Parathyroid adenoma (tissue), 2 donors: ENCODE results near the gene PKHD1.

Source experiments
- H2AFZ ChIP-seq: fragments of 300-600 bp; sonication (generic); one replicate; pipeline ENCODE4 v1.7.0; 2017; ENCODE audit warnings: antibody characterized with exemption, mild to moderate bottlenecking
- H3K27ac ChIP-seq: fragments of 300-600 bp; sonication (generic); one replicate; pipeline ENCODE4 v1.7.0; 2017
- H3K27me3 ChIP-seq: fragments of 300-600 bp; sonication (generic); one replicate; pipeline ENCODE4 v1.7.0; 2017; ENCODE audit warnings: low read length; ENCODE audit not compliant: control insufficient read depth, insufficient read depth
- H3K36me3 ChIP-seq: fragments of 300-600 bp; sonication (generic); one replicate; pipeline ENCODE4 v1.7.0; 2017; ENCODE audit warnings: low read length; ENCODE audit not compliant: control insufficient read depth, insufficient read depth
- H3K4me1 ChIP-seq: fragments of 300-600 bp; sonication (generic); one replicate; pipeline ENCODE4 v1.7.0; 2017; ENCODE audit warnings: control low read depth
- H3K4me2 ChIP-seq: fragments of 300-600 bp; sonication (generic); one replicate; pipeline ENCODE4 v1.7.0; 2017; ENCODE audit warnings: low read length
- H3K4me3 ChIP-seq: fragments of 300-600 bp; sonication (generic); one replicate; pipeline ENCODE4 v1.7.0; 2017; ENCODE audit warnings: low read depth, low read length
- H3K79me2 ChIP-seq: fragments of 300-600 bp; sonication (generic); one replicate; pipeline ENCODE4 v1.7.0; 2017; ENCODE audit warnings: control low read depth
- H3K9ac ChIP-seq: fragments of 300-600 bp; sonication (generic); one replicate; pipeline ENCODE4 v1.7.0; 2017; ENCODE audit warnings: mild to moderate bottlenecking
- H3K9me3 ChIP-seq: fragments of 300-600 bp; sonication (generic); one replicate; pipeline ENCODE4 v1.7.0; 2017; ENCODE audit warnings: low read length; ENCODE audit not compliant: control insufficient read depth
- TF ChIP-seq, protein P1 (sequence below): fragments of 300-600 bp; sonication (generic); IDR thresholded peaks from one replicate; pipeline ENCODE4 v1.7.0; 2017; ENCODE audit warnings: antibody characterized with exemption, mild to moderate bottlenecking
- donor health status: primary hyperparathyroidism.

PKHD1 gene

GRCh38 chr6:51908243-51908642 is 179.2 kb downstream of the PKHD1 start:
- Histone ChIP-seq H3K4me1 (no peaks in the 10 kb centered on the region), H3K27me3 (no peaks in the 10 kb centered on the region), H3K4me3 (no peak overlapping the region), H2AFZ (no peak overlapping the region), H3K9ac (no peak overlapping the region), H3K27ac (no peak overlapping the region), H3K9me3 (no peaks in the 10 kb centered on the region), H3K36me3 (no peaks in the 10 kb centered on the region), H3K4me2 (no peak overlapping the region), H3K79me2 (no peaks in the 10 kb centered on the region)
- TF ChIP-seq, protein P1, sequence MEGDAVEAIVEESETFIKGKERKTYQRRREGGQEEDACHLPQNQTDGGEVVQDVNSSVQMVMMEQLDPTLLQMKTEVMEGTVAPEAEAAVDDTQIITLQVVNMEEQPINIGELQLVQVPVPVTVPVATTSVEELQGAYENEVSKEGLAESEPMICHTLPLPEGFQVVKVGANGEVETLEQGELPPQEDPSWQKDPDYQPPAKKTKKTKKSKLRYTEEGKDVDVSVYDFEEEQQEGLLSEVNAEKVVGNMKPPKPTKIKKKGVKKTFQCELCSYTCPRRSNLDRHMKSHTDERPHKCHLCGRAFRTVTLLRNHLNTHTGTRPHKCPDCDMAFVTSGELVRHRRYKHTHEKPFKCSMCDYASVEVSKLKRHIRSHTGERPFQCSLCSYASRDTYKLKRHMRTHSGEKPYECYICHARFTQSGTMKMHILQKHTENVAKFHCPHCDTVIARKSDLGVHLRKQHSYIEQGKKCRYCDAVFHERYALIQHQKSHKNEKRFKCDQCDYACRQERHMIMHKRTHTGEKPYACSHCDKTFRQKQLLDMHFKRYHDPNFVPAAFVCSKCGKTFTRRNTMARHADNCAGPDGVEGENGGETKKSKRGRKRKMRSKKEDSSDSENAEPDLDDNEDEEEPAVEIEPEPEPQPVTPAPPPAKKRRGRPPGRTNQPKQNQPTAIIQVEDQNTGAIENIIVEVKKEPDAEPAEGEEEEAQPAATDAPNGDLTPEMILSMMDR = no peak

GRCh38 chr6:51901766-51902764 is 185.3 kb downstream of the PKHD1 start:
- Histone ChIP-seq H3K4me3 (no peak overlapping the region), H3K79me2 (no peaks in the 10 kb centered on the region), H3K9me3 (no peaks in the 10 kb centered on the region), H2AFZ (no peak overlapping the region), H3K4me1 (no peaks in the 10 kb centered on the region), H3K9ac (no peak overlapping the region), H3K27me3 (no peaks in the 10 kb centered on the region), H3K36me3 (no peaks in the 10 kb centered on the region), H3K4me2 (no peak overlapping the region), H3K27ac (no peak overlapping the region)
- TF ChIP-seq, protein P1 = no peak

DNA sequence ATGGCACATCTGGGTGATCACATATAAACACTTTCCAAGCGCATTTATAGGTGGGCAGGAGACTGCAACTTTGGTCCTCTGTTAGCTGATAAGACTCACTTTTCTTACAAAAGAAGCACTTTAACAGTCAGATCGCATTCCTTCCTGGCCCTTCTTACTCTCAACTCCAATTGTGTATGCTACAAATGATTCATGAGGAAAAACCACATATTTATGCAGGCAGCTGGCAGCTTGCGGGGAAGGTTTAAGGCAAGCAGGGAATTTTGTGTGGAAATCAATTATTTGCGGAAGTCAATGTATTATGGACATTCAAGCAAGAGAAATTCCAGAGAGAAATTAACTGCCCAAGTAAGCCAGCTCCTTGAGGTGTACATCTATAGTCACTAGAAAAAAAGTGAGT is 194.0 kb downstream of the PKHD1 start:
- H2AFZ ChIP-seq = no peak overlapping the region
- H3K36me3 ChIP-seq = no peaks in the 10 kb centered on the region
- TF ChIP-seq, protein P1 = no peak
- no peak overlapping the region for H3K4me2 ChIP-seq
- H3K27ac ChIP-seq = no peak overlapping the region
- H3K79me2 ChIP-seq = no peaks in the 10 kb centered on the region
- no peaks in the 10 kb centered on the region for H3K27me3 ChIP-seq
- H3K9me3 ChIP-seq = no peaks in the 10 kb centered on the region
- no peak overlapping the region for H3K4me3 ChIP-seq
- H3K9ac ChIP-seq = no peak overlapping the region
- H3K4me1 ChIP-seq = no peaks in the 10 kb centered on the region

DNA sequence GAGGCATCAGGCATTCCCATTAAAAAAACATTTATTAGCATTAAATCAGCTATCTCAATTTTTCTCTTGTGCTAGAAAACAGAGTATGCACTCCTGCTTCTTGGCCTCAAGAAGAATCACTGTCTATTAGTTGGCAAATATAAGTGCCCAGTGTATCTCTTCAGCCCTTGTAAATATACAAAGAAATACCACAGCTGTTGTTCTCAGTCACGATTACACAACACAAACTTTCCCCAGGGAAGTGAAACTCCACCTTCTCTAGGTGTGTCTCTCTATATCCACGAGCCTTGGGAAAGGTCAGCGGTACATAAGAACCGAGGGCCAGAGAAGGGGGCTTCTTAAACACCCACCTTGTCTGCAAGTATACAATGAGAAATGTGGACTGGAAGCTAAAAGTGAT is 194.7 kb downstream of the PKHD1 start:
- H3K4me2 ChIP-seq = no peak overlapping the region
- H3K9ac ChIP-seq = no peak overlapping the region
- H3K4me3 ChIP-seq = no peak overlapping the region
- H2AFZ ChIP-seq = no peak overlapping the region
- H3K79me2 ChIP-seq = no peaks in the 10 kb centered on the region
- no peaks in the 10 kb centered on the region for H3K36me3 ChIP-seq
- H3K4me1 ChIP-seq = no peaks in the 10 kb centered on the region
- no peaks in the 10 kb centered on the region for H3K9me3 ChIP-seq
- H3K27ac ChIP-seq = no peak overlapping the region
- H3K27me3 ChIP-seq = no peaks in the 10 kb centered on the region
- TF ChIP-seq, protein P1 = no peak

- Histone ChIP-seq H3K27ac (no peak overlapping the region), H3K9me3 (no peaks in the 10 kb centered on the region), H3K4me1 (no peaks in the 10 kb centered on the region), H3K79me2 (no peaks in the 10 kb centered on the region), H3K27me3 (no peaks in the 10 kb centered on the region), H3K36me3 (no peaks in the 10 kb centered on the region), H3K4me2 (no peak overlapping the region), H2AFZ (no peak overlapping the region), H3K4me3 (no peak overlapping the region), H3K9ac (no peak overlapping the region)
- TF ChIP-seq, protein P1 = no peak
These were observed 195.1 kb downstream of the PKHD1 start for GRCh38 chr6:51892339-51892738.
